Adrenal gland (tissue), 5 donors: Measurements from ENCODE around the gene NR6A1.

ENCODE experiments used
- CTCF ChIP-seq, 6 experiments: fragments of 450-650 bp in 4 of 6; fragments of 200-600 bp in 2 of 6; sonication (generic) in 1 of 6; IDR thresholded peaks; 1 replicate in 5 of 6; 2 replicates in 1 of 6; pipeline versions ENCODE4 v1.5.1 to v1.8.0; 2016 to 2021; ENCODE audit warnings: antibody characterized with exemption in 6 of 6, mild to moderate bottlenecking in 2 of 6, moderate library complexity in 1 of 6
- POLR2A ChIP-seq, 2 donors: fragments of 450-650 bp; IDR thresholded peaks; one replicate each; pipeline ENCODE4 v1.6.1; 2017; ENCODE audit warnings: antibody characterized with exemption in 2 of 2, mild to moderate bottlenecking in 2 of 2, moderate library complexity in 1 of 2
- donor health status: DM: no; HTN: no; CAD: no.

- no peak for TF ChIP-seq CTCF (IDR thresholded peaks at IDR 0.05)
- no peak for TF ChIP-seq POLR2A (IDR thresholded peaks at IDR 0.05)
Measured at GRCh38 chr9:124674651-124675050, 96.5 kb downstream of the NR6A1 start.
